Stimulated activated CD4-positive, alpha-beta T cell treated with anti-CD3 and anti-CD28 coated beads, Interleukin-2, amount 100 ng/mL, for 48 hours (primary cell): ENCODE data around the gene BANF2.

ENCODE experiments used
- DNase-seq, 2 donors: peaks; one replicate each; pipeline ENCODE4 v3.0.0-alpha.2; 2020

BANF2 gene

GRCh38 chr20:17664025-17664633 is 35.6 kb upstream of the BANF2 start:
- DNase-seq = no peak

GRCh38 chr20:17665756-17666155 is 34.0 kb upstream of the BANF2 start:
- no peak for DNase-seq

- no peak for DNase-seq
Observed at GRCh38 chr20:17666481-17666880, 33.3 kb upstream of the BANF2 start.

- DNase-seq = no peak
Observed at GRCh38 chr20:17667445-17667844, 32.3 kb upstream of the BANF2 start.

- DNase-seq = no peak
Observed at GRCh38 chr20:17668432-17668831, 31.3 kb upstream of the BANF2 start.

GRCh38 chr20:17669306-17669931 is 30.3 kb upstream of the BANF2 start:
- DNase-seq = no peak

- no peak for DNase-seq
Observed at GRCh38 chr20:17671011-17671410, 28.8 kb upstream of the BANF2 start.

- no peak for DNase-seq
Observed at GRCh38 chr20:17671565-17671964, 28.2 kb upstream of the BANF2 start.

GRCh38 chr20:17673084-17673483 is 26.7 kb upstream of the BANF2 start:
- no peak for DNase-seq

- no peak for DNase-seq
Observed at GRCh38 chr20:17674722-17675518, 24.8 kb upstream of the BANF2 start.

- DNase-seq = no peak
Observed at GRCh38 chr20:17675519-17676377, 24.0 kb upstream of the BANF2 start.

- no peak for DNase-seq
Observed at GRCh38 chr20:17676378-17676759, 23.4 kb upstream of the BANF2 start.

- no peak for DNase-seq
Observed at GRCh38 chr20:17676942-17677341, 22.8 kb upstream of the BANF2 start.

- no peak for DNase-seq
Observed at GRCh38 chr20:17678295-17678694, 21.5 kb upstream of the BANF2 start.

GRCh38 chr20:17678886-17679285 is 20.9 kb upstream of the BANF2 start:
- DNase-seq = no peak

- no peak for DNase-seq
Observed at GRCh38 chr20:17679941-17680835, 19.6 kb upstream of the BANF2 start.

GRCh38 chr20:17680836-17681725 is 18.7 kb upstream of the BANF2 start:
- peak; percentile 73 to 80 for DNase-seq

- no peak for DNase-seq
Observed at GRCh38 chr20:17681726-17682102, 18.1 kb upstream of the BANF2 start.

- DNase-seq = peak; percentile 90
Observed at GRCh38 chr20:17682103-17682888, 17.5 kb upstream of the BANF2 start, which contains the start of gene RRBP1. Gene RRBP1 (minus strand): TSS chr20:17682242. CDS start chr20:17660507, 21,735 bp downstream.

GRCh38 chr20:17682889-17683198 is 16.9 kb upstream of the BANF2 start:
- no peak for DNase-seq
